A673 (cell line): Measurements from ENCODE around the gene MCCD1. TPM values are rescaled to one million over a fixed set of nuclear protein-coding genes. Genes with fewer than 3 reads are reported as not detected.
"Not testable (repeated sequence)": the region's sequence is repeated elsewhere in the genome, so short reads cannot be mapped to it uniquely, and the experiment has no call there.

ENCODE experiments used
- BruUV-seq: library from RNA; stranded (reverse); fragments of 400-500 nt; replicated peaks from 2 replicates; lab custom pipeline; 2021; lab: Mats Ljungman, UMichigan
- CTCF ChIA-PET: fragments of 300-600 bp; sonication (Branson Sonifier 250); formaldehyde crosslinking; loops from one replicate; lab custom pipeline; 2022; ENCODE audit warnings: antibody characterized with exemption; lab: Charles Lee
- POLR2A ChIA-PET: fragments of 300-600 bp; sonication (Branson Sonifier 250); formaldehyde crosslinking; loops from one replicate; lab custom pipeline; 2022; ENCODE audit warnings: antibody characterized with exemption; ENCODE audit not compliant: low non-redundant PET; lab: Charles Lee
- DNase-seq: peaks from one replicate; pipeline ENCODE4 v3.0.0-alpha.2; 2015; ENCODE audit warnings: low spot score
- H3K27ac ChIP-seq: fragments of 200-600 bp; sonication (generic); 2 replicates; pipeline ENCODE4 v1.5.1; 2016; ENCODE audit warnings: mixed run types, low read depth, mild to moderate bottlenecking, mixed read lengths, antibody characterized with exemption, low read length; ENCODE audit not compliant: poor library complexity, severe bottlenecking
- H3K27me3 ChIP-seq: fragments of 200-600 bp; sonication (generic); replicated peaks from 2 replicates; pipeline ENCODE4 v1.6.1; 2017; ENCODE audit warnings: mixed run types, low read depth, mild to moderate bottlenecking, mixed read lengths, antibody characterized with exemption, low read length; ENCODE audit not compliant: insufficient read depth, poor library complexity
- H3K36me3 ChIP-seq: fragments of 200-600 bp; sonication (generic); 2 replicates; pipeline ENCODE4 v1.6.1; 2016; ENCODE audit warnings: mixed run types, mild to moderate bottlenecking, mixed read lengths, antibody characterized with exemption, low read length; ENCODE audit not compliant: insufficient read depth, poor library complexity, severe bottlenecking
- H3K4me1 ChIP-seq: fragments of 200-600 bp; sonication (generic); 2 replicates; pipeline ENCODE4 v1.6.1; 2017; ENCODE audit warnings: mixed run types, mild to moderate bottlenecking, mixed read lengths, antibody characterized with exemption, low read length; ENCODE audit not compliant: insufficient read depth, poor library complexity, severe bottlenecking
- H3K4me3 ChIP-seq: fragments of 200-600 bp; sonication (generic); 2 replicates; pipeline ENCODE4 v1.5.1; 2016; ENCODE audit warnings: low read depth, mixed run types, mild to moderate bottlenecking, mixed read lengths, low read length; ENCODE audit not compliant: poor library complexity, severe bottlenecking
- H3K9me3 ChIP-seq: fragments of 200-600 bp; sonication (generic); 2 replicates; pipeline ENCODE4 v1.6.1; 2016; ENCODE audit warnings: mixed run types, low read depth, mild to moderate bottlenecking, mixed read lengths, antibody characterized with exemption, low read length; ENCODE audit not compliant: poor library complexity, severe bottlenecking
- EZH2 ChIP-seq: fragments of 200-600 bp; sonication (generic); IDR thresholded peaks from 2 replicates; pipeline ENCODE4 v1.6.1; 2017; ENCODE audit warnings: borderline replicate concordance, low read depth, mild to moderate bottlenecking, mixed read lengths, antibody characterized with exemption, low read length; ENCODE audit not compliant: poor library complexity, severe bottlenecking
- intact Hi-C: fragments of 100-400 bp; cut with micrococcal nuclease; formaldehyde crosslinking; loops from one replicate; pipeline ENCODE4 v1.10.0; 2022; ENCODE audit not compliant: unreplicated experiment
- total RNA-seq: library from RNA; stranded (reverse); gene quantifications from 2 replicates; pipeline ENCODE4 v1.2.3, GENCODE V29; 2021
- TF ChIP-seq, protein P1 (sequence below): fragments of 300-800, 200-600 bp; sonication (generic); conservative IDR thresholded peaks from 2 replicates; pipeline ENCODE4 v1.5.1; 2017; ENCODE audit warnings: low read depth, mild to moderate bottlenecking, antibody characterized with exemption, low read length, moderate library complexity, mixed read lengths

The MCCD1 gene
- total RNA-seq, 1 experiment from 2014 or later = not detected

- H3K9me3 ChIP-seq, POLR2A ChIA-PET, H3K4me3 ChIP-seq, H3K27me3 ChIP-seq, BruUV-seq, H3K27ac ChIP-seq: not testable (repeated sequence)
- peaks cover 18% of the 10 kb centered on the region for H3K36me3 ChIP-seq
- intact Hi-C loops = loop anchor here (1.0 kb wide), 1 partner anchor 47 kb away; no protein-coding TSS in a partner anchor
- CTCF ChIA-PET = interaction anchor here (2.7 kb wide), 1 partner anchor 46 kb away, joined by 30 read pairs; no protein-coding TSS in a partner anchor
- peak; percentile 46 for DNase-seq
- peaks cover 11% of the 10 kb centered on the region for H3K4me1 ChIP-seq
- TF ChIP-seq, protein P1, sequence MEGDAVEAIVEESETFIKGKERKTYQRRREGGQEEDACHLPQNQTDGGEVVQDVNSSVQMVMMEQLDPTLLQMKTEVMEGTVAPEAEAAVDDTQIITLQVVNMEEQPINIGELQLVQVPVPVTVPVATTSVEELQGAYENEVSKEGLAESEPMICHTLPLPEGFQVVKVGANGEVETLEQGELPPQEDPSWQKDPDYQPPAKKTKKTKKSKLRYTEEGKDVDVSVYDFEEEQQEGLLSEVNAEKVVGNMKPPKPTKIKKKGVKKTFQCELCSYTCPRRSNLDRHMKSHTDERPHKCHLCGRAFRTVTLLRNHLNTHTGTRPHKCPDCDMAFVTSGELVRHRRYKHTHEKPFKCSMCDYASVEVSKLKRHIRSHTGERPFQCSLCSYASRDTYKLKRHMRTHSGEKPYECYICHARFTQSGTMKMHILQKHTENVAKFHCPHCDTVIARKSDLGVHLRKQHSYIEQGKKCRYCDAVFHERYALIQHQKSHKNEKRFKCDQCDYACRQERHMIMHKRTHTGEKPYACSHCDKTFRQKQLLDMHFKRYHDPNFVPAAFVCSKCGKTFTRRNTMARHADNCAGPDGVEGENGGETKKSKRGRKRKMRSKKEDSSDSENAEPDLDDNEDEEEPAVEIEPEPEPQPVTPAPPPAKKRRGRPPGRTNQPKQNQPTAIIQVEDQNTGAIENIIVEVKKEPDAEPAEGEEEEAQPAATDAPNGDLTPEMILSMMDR = peak; percentile 32; the same call in 1 of the 2 replicates
These were observed 22.6 kb downstream of the MCCD1 start for GRCh38 chr6:31551371-31551770.

DNA sequence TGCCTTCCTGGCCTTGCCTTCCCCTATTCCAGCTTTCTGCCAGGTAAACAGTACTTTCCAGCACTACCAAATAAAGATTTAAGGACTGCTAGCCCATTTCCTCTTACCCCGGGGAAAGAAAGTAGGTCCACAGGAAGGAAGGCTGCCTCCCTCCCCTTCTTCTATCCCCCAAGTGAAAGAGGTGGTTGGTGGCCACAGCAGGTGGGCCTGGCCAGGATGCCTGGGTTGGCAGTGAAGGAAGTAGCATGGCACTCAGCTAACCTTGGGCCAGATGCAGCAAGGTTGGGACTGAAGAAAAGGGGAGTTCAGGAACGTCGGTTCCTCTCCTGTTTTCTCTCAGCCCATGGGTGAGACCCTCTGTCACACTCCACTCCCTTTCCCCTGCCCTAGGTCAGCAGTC lies 27.5 kb downstream of the MCCD1 start:
- Histone ChIP-seq H3K36me3 (peaks cover 22% of the 10 kb centered on the region), H3K27me3 (no peaks in the 10 kb centered on the region), H3K9me3 (no peaks in the 10 kb centered on the region), H3K4me1 (no peaks in the 10 kb centered on the region), H3K27ac (no peak overlapping the region), H3K4me3 (no peak overlapping the region)
- CTCF ChIA-PET = no interaction called here
- POLR2A ChIA-PET = no interaction called here
- no TSS peak for BruUV-seq
- intact Hi-C loops = no loop called here
- TF ChIP-seq EZH2 = no peak
- TF ChIP-seq, protein P1 = no peak
- no peak for DNase-seq

DNA sequence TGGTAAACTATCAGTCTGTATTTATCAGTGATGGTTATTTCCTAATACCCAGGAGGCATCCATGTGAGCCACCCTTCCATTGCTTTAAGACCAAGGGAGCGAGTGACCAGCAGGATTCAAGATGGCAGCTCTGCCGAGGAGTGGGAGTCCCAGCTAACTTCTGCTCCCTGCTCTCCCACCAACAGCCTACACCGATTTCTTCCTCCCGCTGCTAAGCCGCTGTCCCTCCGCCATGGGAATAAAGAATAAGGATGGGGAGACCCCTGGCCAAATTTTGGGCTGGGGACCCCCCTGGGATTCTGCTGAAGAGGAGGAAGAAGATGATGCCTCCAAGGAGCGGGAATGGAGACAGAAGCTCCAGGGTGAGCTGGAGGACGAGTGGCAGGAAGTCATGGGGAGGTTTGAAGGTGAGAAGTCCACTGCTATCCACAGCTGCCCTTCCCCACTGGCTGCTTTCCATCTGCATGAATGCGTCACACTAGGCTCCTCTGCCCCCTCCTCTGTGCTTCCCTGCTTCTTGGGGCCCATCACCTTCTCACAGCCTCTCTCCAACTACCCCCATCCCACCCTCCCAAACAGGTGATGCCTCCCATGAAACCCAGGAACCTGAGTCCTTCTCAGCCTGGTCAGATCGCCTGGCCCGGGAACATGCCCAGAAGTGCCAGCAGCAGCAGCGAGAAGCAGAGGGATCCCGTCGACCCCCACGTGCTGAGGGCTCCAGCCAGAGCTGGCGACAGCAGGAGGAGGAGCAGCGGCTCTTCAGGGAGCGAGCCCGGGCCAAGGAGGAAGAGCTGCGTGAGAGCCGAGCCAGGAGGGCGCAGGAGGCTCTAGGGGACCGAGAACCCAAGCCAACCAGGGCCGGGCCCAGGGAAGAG lies 28.9 kb downstream of the MCCD1 start:
- H3K4me3 ChIP-seq = no peak overlapping the region
- intact Hi-C loops = no loop called here
- ChIA-PET CTCF (no interaction called here), POLR2A (interaction anchor here (0.7 kb wide), 1 partner anchor 21 kb away, joined by 8 read pairs; no protein-coding TSS in a partner anchor)
- TF ChIP-seq EZH2 = no peak
- TF ChIP-seq, protein P1 = no peak
- no TSS peak for BruUV-seq
- no peak for DNase-seq
- no peaks in the 10 kb centered on the region for H3K9me3 ChIP-seq
- H3K36me3 ChIP-seq = peaks cover 22% of the 10 kb centered on the region
- H3K4me1 ChIP-seq = no peaks in the 10 kb centered on the region
- H3K27me3 ChIP-seq = no peaks in the 10 kb centered on the region
- no peak overlapping the region for H3K27ac ChIP-seq
